ENCODE data around the gene PKN3. TPM values are rescaled to one million over a fixed set of nuclear protein-coding genes. Genes with fewer than 3 reads are reported as not detected.

PKN3 gene
- total and polyA plus RNA-seq, 9 of the 15 experiments (the other 6 are each of a cell fraction or from before 2014, with no cell fraction given) = 0.82 to 49.2 (median 19.7) TPM

- TF ChIP-seq, protein P1, sequence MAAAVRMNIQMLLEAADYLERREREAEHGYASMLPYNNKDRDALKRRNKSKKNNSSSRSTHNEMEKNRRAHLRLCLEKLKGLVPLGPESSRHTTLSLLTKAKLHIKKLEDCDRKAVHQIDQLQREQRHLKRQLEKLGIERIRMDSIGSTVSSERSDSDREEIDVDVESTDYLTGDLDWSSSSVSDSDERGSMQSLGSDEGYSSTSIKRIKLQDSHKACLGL (CRISPR knock-in tag; IDR thresholded peaks at IDR 0.05; ENCODE audit: borderline replicate concordance, poor library complexity, severe bottlenecking) = no peak
These were observed 32.5 kb upstream of the PKN3 start (continued) for GRCh38 chr9:128669786-128670185.

- ATAC-seq (no peak), FAIRE-seq (no peak), DNase-seq (ENCODE audit: extremely low read depth in 1 of 4, low spot score in 3 of 4) (peak in 1 of 4 experiments; percentile 15)
- no peak overlapping the region for H3K4me2 ChIP-seq (ENCODE audit: insufficient read depth, low read length)
- 53% methylated on average over 4 of the region's 4 CpGs for WGBS (ENCODE audit: insufficient coverage, low coverage, missing lambda C conversion rate)
- H3K4me3 ChIP-seq = no peak overlapping the region
- H3K9me3 ChIP-seq (replicated peaks; ENCODE audit: control insufficient read depth, insufficient read depth, low read depth, low read length) = no peaks in the 10 kb centered on the region
- no peaks in the 10 kb centered on the region for H3K36me3 ChIP-seq (ENCODE audit: control insufficient read depth, insufficient read depth, low read length)
- no peaks in the 10 kb centered on the region for H3K9me1 ChIP-seq (ENCODE audit: control insufficient read depth, insufficient read depth, low read length)
- no peak overlapping the region for H3K27ac ChIP-seq (ENCODE audit: extremely low read depth, low read depth, low read length)
- POLR2A ChIA-PET = interaction anchor here (0.6 to 3.5 kb wide), 8 partner anchors 8 to 1211 kb away, joined by 3 to 17 read pairs (median 4); partner anchors contain the start of genes DYNC2I2 and PKN3
- intact Hi-C loops (cut with micrococcal nuclease) = no loop called here
- no peak overlapping the region for H2AFZ ChIP-seq (ENCODE audit: low read depth, low read length)
- no peaks in the 10 kb centered on the region for H3K79me2 ChIP-seq (ENCODE audit: control insufficient read depth, insufficient read depth, low read length)
- H4K20me1 ChIP-seq (replicated peaks; ENCODE audit: control insufficient read depth, insufficient read depth, low read length) = no peaks in the 10 kb centered on the region
- no TSS peak for BruUV-seq (replicated peaks)
- H3K4me1 ChIP-seq (replicated peaks in 1 of 2; ENCODE audit: control insufficient read depth in 2 of 2, insufficient read depth in 2 of 2, low read length in 2 of 2) = peaks cover 2 to 8% of the 10 kb centered on the region in 2 experiments; a peak in 2 of 5 replicates
- CTCF ChIA-PET (ENCODE audit: low intra/inter-chr PET ratio) = no interaction called here
- in situ Hi-C loops (cut with MboI) = no loop called here
- H3K9ac ChIP-seq (ENCODE audit: insufficient read depth in 1 of 2, low read depth in 2 of 2, low read length in 2 of 2) = no peak overlapping the region
- no peaks in the 10 kb centered on the region for H3K27me3 ChIP-seq (ENCODE audit: control insufficient read depth in 2 of 2, insufficient read depth in 2 of 2, low read length in 2 of 2)
- peak; percentile 66 for TF ChIP-seq ZNF316 (IDR thresholded peaks at IDR 0.05)
- TF ChIP-seq C11orf30 (IDR thresholded peaks at IDR 0.05; ENCODE audit: low read depth) = peak; percentile 54; the same call in 1 of the 2 replicates
- TF ChIP-seq CCNT2 (IDR thresholded peaks at IDR 0.05; ENCODE audit: borderline replicate concordance, extremely low read depth, insufficient read length, low read depth, low read length) = no peak
These were observed 26.9 kb upstream of the PKN3 start for GRCh38 chr9:128675382-128675781.

Data from K562 (cell line).